A673 (cell line): Measurements from ENCODE around the gene EEF1AKMT3.

Experiments used
- EZH2 ChIP-seq: fragments of 200-600 bp; sonication (generic); IDR thresholded peaks from 2 replicates; pipeline ENCODE4 v1.6.1; 2017; ENCODE audit warnings: borderline replicate concordance, low read depth, mild to moderate bottlenecking, mixed read lengths, antibody characterized with exemption, low read length; ENCODE audit not compliant: poor library complexity, severe bottlenecking
- TF ChIP-seq, protein P1 (sequence below): fragments of 300-800, 200-600 bp; sonication (generic); conservative IDR thresholded peaks from 2 replicates; pipeline ENCODE4 v1.5.1; 2017; ENCODE audit warnings: low read depth, mild to moderate bottlenecking, antibody characterized with exemption, low read length, moderate library complexity, mixed read lengths

DNA sequence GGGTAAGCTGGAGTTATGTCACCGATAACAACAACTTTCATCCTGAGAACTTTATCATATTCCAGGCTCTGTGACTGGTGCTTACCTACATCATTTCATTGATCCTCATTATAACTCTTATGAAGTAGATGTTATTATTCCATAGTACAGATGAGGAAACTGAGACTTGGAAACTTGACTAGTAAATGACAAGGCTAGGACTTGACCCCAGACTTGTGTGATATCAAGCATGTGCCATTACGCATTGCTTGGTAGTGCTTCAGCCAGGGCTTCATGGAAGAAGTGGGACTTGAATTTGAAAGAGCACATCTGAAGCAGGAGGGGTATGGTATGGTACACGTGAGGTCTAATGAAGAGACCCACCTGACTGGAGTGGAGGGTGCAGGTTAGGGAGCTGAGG, 34.3 kb downstream of the EEF1AKMT3 start:
- TF ChIP-seq, protein P1, sequence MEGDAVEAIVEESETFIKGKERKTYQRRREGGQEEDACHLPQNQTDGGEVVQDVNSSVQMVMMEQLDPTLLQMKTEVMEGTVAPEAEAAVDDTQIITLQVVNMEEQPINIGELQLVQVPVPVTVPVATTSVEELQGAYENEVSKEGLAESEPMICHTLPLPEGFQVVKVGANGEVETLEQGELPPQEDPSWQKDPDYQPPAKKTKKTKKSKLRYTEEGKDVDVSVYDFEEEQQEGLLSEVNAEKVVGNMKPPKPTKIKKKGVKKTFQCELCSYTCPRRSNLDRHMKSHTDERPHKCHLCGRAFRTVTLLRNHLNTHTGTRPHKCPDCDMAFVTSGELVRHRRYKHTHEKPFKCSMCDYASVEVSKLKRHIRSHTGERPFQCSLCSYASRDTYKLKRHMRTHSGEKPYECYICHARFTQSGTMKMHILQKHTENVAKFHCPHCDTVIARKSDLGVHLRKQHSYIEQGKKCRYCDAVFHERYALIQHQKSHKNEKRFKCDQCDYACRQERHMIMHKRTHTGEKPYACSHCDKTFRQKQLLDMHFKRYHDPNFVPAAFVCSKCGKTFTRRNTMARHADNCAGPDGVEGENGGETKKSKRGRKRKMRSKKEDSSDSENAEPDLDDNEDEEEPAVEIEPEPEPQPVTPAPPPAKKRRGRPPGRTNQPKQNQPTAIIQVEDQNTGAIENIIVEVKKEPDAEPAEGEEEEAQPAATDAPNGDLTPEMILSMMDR, result no peak
- no peak for TF ChIP-seq EZH2
